Activated CD8-positive, alpha-beta T cell treated with anti-CD3 and anti-CD28 coated beads, Interleukin-2, amount 10 ng/mL, durations not matched to agents 7 days and 5 days (primary cell): ENCODE results near the gene NOL11. TPM values are rescaled to one million over a fixed set of nuclear protein-coding genes. Genes with fewer than 3 reads are reported as not detected.
"Not testable (repeated sequence)": the region's sequence is repeated elsewhere in the genome, so short reads cannot be mapped to it uniquely, and the experiment has no call there.

Experiments used
- ATAC-seq: fragments of 150-1000 bp; cut with Tn5 transposase; one replicate; pipeline ENCODE4 v1.10.0; 2021; ENCODE audit warnings: moderate library complexity
- CTCF ChIA-PET: fragments of 350-600 bp; sonication (Branson Sonifier 250); formaldehyde crosslinking; loops from one replicate; lab custom pipeline; 2021; ENCODE audit warnings: antibody characterized with exemption; lab: Charles Lee
- POLR2A ChIA-PET: fragments of 350-600 bp; sonication (Branson Sonifier 250); formaldehyde crosslinking; loops from one replicate; lab custom pipeline; 2021; ENCODE audit warnings: antibody characterized with exemption; lab: Charles Lee
- DNase-seq: peaks from one replicate; pipeline ENCODE4 v3.0.0-alpha.2; 2020
- H3K27ac Mint-ChIP-seq: one replicate; pipeline ENCODE4 v1.8.0; 2021; ENCODE audit warnings: mild to moderate bottlenecking, mixed read lengths
- H3K27me3 Mint-ChIP-seq: one replicate; pipeline ENCODE4 v1.8.0; 2021; ENCODE audit warnings: low read depth, mixed read lengths
- H3K36me3 Mint-ChIP-seq: one replicate; pipeline ENCODE4 v1.8.0; 2021; ENCODE audit warnings: low read depth, mixed read lengths
- H3K4me1 Mint-ChIP-seq: one replicate; pipeline ENCODE4 v1.8.0; 2021; ENCODE audit warnings: low read depth, mixed read lengths
- H3K4me3 Mint-ChIP-seq: one replicate; pipeline ENCODE4 v1.8.0; 2021; ENCODE audit warnings: mild to moderate bottlenecking, mixed read lengths
- H3K9me3 Mint-ChIP-seq: one replicate; pipeline ENCODE4 v1.8.0; 2022; ENCODE audit warnings: mixed read lengths; ENCODE audit not compliant: insufficient read depth
- total RNA-seq, 2 experiments: library from RNA; stranded (reverse); gene quantifications; one replicate each; pipeline ENCODE4 v1.2.3, GENCODE V29; 2021

The NOL11 gene
- total RNA-seq, 2 experiments from 2014 or later: 54.0 to 55.6 TPM

GRCh38 chr17:67733449-67733848 is 15.7 kb downstream of the NOL11 start:
- ATAC-seq (no peak), DNase-seq (no peak)
- H3K27ac Mint-ChIP-seq: no peak overlapping the region
- no peaks in the 10 kb centered on the region for H3K9me3 Mint-ChIP-seq
- peaks cover 12% of the 10 kb centered on the region for H3K4me1 Mint-ChIP-seq
- H3K36me3 Mint-ChIP-seq: peaks cover 78% of the 10 kb centered on the region
- no peak overlapping the region for H3K4me3 Mint-ChIP-seq
- ChIA-PET CTCF (interaction anchor here (0.7 kb wide), 1 partner anchor 15 kb away, joined by 3 read pairs; no protein-coding TSS in a partner anchor), POLR2A (no interaction called here)
- no peaks in the 10 kb centered on the region for H3K27me3 Mint-ChIP-seq

DNA sequence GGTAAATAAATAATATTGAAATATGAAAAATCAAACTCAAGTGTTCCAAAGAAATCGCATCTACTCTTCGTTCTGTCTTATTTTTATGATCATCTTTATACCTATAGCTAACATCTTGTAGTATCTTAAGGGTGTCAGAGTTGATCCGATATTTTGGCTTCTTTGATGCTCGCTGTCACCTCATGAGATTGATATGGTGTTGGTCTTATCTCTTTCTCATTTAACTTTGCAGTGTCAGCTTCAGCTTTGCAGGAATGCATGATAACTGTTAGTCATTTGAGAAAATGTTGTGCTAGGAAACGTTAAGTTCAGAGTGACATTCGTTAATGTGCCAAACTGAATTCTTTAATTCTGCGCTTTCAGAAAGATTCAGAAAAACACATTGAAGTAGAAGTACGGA is 19.4 kb downstream of the NOL11 start:
- ChIA-PET POLR2A (interaction anchor here (0.6 kb wide), 1 partner anchor 266 kb away, joined by 3 read pairs; no protein-coding TSS in a partner anchor), CTCF (interaction anchor here (2.8 kb wide), 1 partner anchor 19 kb away, joined by 13 read pairs; the partner anchor contains the start of gene NOL11)
- Mint-ChIP-seq H3K4me1 (peaks cover 11% of the 10 kb centered on the region), H3K27ac (no peak overlapping the region), H3K9me3 (no peaks in the 10 kb centered on the region), H3K27me3 (no peaks in the 10 kb centered on the region), H3K4me3 (no peak overlapping the region), H3K36me3 (peaks cover 64% of the 10 kb centered on the region)
- no peak for DNase-seq
- ATAC-seq: no peak

- no peaks in the 10 kb centered on the region for H3K27me3 Mint-ChIP-seq
- H3K36me3 Mint-ChIP-seq: peaks cover 54% of the 10 kb centered on the region
- ChIA-PET POLR2A (no interaction called here), CTCF (interaction anchor here (1.7 kb wide), 1 partner anchor 82 kb away, joined by 5 read pairs; the partner anchor contains the start of gene BPTF)
- DNase-seq (no peak), ATAC-seq (no peak)
- H3K9me3 Mint-ChIP-seq: no peaks in the 10 kb centered on the region
- H3K27ac Mint-ChIP-seq: no peak overlapping the region
- H3K4me3 Mint-ChIP-seq: no peak overlapping the region
- H3K4me1 Mint-ChIP-seq: peaks cover 2% of the 10 kb centered on the region
These were observed 24.3 kb downstream of the NOL11 start for GRCh38 chr17:67742025-67742424.

DNA sequence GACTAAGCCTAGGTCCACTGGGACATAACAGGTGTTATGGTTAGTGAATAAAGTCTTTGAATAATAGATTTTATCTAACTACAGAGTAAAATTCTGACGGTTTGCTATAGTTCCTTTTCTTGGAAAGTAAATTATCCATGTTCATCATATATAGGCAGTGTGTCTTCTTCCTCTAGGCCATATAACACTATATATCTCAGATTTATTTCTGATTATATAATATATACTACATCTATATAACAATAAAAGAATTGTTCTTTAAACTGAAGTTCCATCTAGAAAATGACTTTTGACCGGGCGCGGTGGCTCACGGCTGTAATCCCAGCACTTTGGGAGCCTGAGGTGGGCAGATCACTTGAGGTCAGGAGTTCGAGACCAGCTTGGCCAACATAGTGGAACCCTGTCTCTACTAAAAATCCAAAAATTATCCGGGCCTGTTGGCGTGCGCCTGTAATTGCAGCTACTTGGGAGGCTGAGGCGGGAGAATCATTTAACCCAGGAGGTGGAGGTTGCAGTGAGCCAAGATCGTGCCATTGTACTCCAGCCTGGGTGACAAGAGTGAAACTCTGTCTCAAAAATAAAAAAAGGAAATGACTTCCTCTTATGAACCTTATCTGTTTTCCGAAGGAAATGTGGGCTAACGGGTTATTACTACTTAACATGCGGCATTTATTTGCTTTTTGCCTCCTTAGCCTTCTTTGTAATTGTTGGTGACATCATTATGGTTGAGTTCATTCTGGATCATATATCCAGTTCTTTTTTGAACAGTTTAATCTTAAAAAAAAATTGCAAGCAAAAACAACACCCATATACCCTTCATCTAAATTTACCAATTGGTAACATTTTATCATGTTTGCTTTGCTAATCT is 29.2 kb downstream of the NOL11 start:
- H3K4me3 Mint-ChIP-seq: no peak overlapping the region
- H3K36me3 Mint-ChIP-seq: peaks cover 65% of the 10 kb centered on the region
- no peaks in the 10 kb centered on the region for H3K27me3 Mint-ChIP-seq
- no peaks in the 10 kb centered on the region for H3K9me3 Mint-ChIP-seq
- DNase-seq (no peak), ATAC-seq (no peak)
- H3K4me1 Mint-ChIP-seq: peaks cover 7% of the 10 kb centered on the region
- CTCF ChIA-PET: interaction anchor here (0.7 kb wide), 1 partner anchor 19 kb away, joined by 3 read pairs; no protein-coding TSS in a partner anchor
- H3K27ac Mint-ChIP-seq: no peak overlapping the region
- POLR2A ChIA-PET: no interaction called here

DNA sequence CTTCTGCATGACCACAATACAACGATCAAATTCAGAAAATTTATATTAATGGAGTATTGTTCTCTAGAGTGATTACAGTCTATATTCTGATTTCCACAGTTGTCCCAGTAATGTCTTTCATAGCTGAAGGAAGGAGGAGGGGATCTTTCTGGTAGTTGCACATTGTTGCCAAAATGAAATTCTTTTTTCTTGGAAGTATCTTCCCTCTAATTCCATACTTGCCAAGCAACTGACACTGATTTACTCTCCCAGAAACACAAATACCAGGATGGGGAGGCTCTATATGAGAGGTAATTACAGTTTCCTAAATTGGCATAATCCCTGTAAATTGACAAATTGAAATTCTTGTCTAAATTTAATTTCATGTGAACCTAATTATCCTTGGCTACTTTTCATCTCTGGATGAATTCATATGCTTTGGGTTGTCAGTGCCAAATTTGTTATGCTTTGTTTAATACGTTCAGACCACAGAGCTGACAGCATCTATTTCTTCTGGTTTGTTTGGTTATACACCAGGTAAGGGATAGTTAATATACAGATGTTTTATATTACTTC is 30.0 kb downstream of the NOL11 start:
- ATAC-seq (no peak), DNase-seq (no peak)
- no peaks in the 10 kb centered on the region for H3K27me3 Mint-ChIP-seq
- H3K9me3 Mint-ChIP-seq: no peaks in the 10 kb centered on the region
- H3K27ac Mint-ChIP-seq: no peak overlapping the region
- peaks cover 63% of the 10 kb centered on the region for H3K36me3 Mint-ChIP-seq
- ChIA-PET CTCF (interaction anchor here (0.7 to 1.6 kb wide), 2 partner anchors 13 to 18 kb away, joined by 3 to 4 read pairs; no protein-coding TSS in a partner anchor), POLR2A (interaction anchor here (0.5 kb wide), 1 partner anchor 9 kb away, joined by 3 read pairs; no protein-coding TSS in a partner anchor)
- H3K4me3 Mint-ChIP-seq: no peak overlapping the region
- H3K4me1 Mint-ChIP-seq: peaks cover 7% of the 10 kb centered on the region

GRCh38 chr17:67750067-67750466 is 32.3 kb downstream of the NOL11 start:
- Mint-ChIP-seq H3K27ac (no peak overlapping the region), H3K4me3 (no peak overlapping the region), H3K36me3 (peaks cover 56% of the 10 kb centered on the region), H3K9me3 (no peaks in the 10 kb centered on the region), H3K4me1 (peaks cover 7% of the 10 kb centered on the region), H3K27me3 (no peaks in the 10 kb centered on the region)
- ATAC-seq (no peak), DNase-seq (no peak)
- ChIA-PET CTCF (no interaction called here), POLR2A (interaction anchor here (0.9 kb wide), 1 partner anchor 33 kb away, joined by 3 read pairs; the partner anchor contains the start of gene NOL11)

DNA sequence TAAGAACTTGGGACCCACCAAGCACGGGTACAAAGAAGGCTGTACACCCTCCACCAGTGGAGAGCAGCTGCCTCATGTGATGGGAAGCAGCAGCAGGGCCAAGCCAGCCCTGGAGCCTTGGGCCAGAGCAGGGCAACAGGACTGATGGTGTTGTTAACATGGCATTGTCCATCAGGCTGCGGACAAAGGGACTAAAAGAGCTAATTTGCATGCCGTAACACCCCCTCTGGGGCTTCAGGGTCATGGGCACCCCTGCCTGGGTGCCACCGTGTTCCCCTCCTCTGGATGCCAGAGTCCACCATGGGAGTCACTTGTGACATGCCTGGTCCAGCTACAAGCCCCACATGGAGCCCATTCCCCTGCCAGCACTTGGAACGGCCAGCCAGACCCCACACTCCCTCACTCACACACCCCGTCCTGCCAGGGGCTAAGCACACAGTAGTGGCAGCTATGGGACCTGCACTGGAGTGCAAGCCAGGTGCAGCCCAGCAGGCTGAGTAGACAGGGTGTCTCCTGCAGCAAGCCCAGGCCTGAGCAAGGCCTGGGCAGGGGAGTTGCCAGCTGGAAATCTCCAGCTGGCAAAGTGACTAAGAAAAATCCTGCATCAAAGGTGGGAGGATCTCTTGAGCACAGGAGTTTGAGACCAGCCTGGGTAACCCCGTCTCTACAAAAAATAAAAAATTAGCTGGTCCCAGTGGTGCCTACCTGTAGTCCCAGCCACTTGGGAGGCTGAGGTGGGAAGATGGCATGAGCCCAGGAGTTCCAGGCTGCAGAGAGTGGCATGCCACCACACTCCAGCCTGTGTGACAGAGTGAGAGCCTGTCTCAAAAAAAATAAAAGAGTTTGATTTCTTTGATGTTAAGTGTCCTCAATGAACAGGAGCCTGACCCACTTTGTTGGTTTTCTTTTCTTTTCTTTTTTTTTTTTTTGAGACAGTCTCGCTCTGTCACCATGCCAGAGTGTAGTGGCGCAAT is 33.7 kb downstream of the NOL11 start:
- DNase-seq (no peak), ATAC-seq (no peak)
- CTCF ChIA-PET: no interaction called here
- H3K4me1 Mint-ChIP-seq: peaks cover 15% of the 10 kb centered on the region
- no peaks in the 10 kb centered on the region for H3K9me3 Mint-ChIP-seq
- POLR2A ChIA-PET: no interaction called here
- peaks cover 52% of the 10 kb centered on the region for H3K36me3 Mint-ChIP-seq
- H3K4me3 Mint-ChIP-seq: no peak overlapping the region
- H3K27ac Mint-ChIP-seq: no peak overlapping the region
- no peaks in the 10 kb centered on the region for H3K27me3 Mint-ChIP-seq

GRCh38 chr17:67752160-67752559 is 34.4 kb downstream of the NOL11 start:
- H3K9me3 Mint-ChIP-seq, POLR2A ChIA-PET, CTCF ChIA-PET, H3K27me3 Mint-ChIP-seq, DNase-seq, H3K27ac Mint-ChIP-seq, ATAC-seq, H3K4me3 Mint-ChIP-seq: not testable (repeated sequence)
- H3K36me3 Mint-ChIP-seq: peaks cover 49% of the 10 kb centered on the region
- H3K4me1 Mint-ChIP-seq: peaks cover 14% of the 10 kb centered on the region

DNA sequence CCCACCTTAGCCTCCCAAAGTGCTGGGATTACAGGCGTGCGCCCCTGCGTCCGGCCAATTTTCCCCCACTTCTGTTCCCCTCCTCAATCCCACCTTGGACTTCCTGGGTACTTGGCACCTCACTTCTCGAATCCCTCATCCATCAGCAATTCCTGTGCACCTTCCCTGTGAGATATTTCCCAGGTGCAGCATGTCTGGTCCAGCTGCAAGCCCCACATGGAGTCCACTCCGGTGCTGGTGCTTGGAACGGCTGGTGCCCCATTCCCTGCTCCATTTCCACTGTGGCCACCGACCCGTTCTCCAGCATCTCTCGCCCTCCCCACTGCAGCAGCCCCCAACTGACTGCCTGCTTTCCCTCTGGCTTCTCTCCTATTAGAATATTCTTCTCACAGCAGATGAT is 35.3 kb downstream of the NOL11 start:
- ChIA-PET POLR2A (no interaction called here), CTCF (no interaction called here)
- ATAC-seq: no peak
- no peak overlapping the region for H3K4me3 Mint-ChIP-seq
- DNase-seq: no peak
- H3K27me3 Mint-ChIP-seq: no peaks in the 10 kb centered on the region
- peak overlapping the region; percentile 30 for H3K27ac Mint-ChIP-seq
- peaks cover 11% of the 10 kb centered on the region for H3K4me1 Mint-ChIP-seq
- H3K36me3 Mint-ChIP-seq: peaks cover 42% of the 10 kb centered on the region
- no peaks in the 10 kb centered on the region for H3K9me3 Mint-ChIP-seq

DNA sequence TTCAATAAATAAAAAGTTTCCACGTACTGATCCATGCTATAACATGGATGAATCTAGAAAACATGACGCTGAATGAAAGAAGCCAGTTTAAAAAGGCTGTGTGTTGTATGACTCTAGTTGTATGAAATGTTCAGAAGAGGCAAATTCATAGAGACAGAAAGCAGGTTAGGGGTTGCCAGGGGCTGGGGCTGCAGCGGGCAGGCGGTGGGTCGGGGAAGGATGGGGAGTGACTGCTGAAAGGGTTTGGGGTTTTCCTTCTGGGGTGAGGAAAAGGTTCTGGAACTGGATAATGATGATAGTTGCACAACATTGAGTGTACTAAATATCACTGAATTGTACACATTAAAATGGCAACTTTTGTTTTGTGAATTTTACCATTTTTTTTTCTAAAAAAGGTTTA is 36.3 kb downstream of the NOL11 start:
- Mint-ChIP-seq H3K27me3 (no peaks in the 10 kb centered on the region), H3K4me1 (peaks cover 11% of the 10 kb centered on the region), H3K4me3 (no peak overlapping the region), H3K36me3 (peaks cover 33% of the 10 kb centered on the region), H3K9me3 (no peaks in the 10 kb centered on the region), H3K27ac (no peak overlapping the region)
- ATAC-seq: no peak
- no peak for DNase-seq
- CTCF ChIA-PET: no interaction called here
- POLR2A ChIA-PET: no interaction called here

- CTCF ChIA-PET, POLR2A ChIA-PET: not testable (repeated sequence)
These were observed 37.0 kb downstream of the NOL11 start for GRCh38 chr17:67754686-67755085.

More at GRCh38 chr17:67754686-67755085, 37.0 kb downstream of the NOL11 start:
- ATAC-seq, H3K9me3 Mint-ChIP-seq, H3K27ac Mint-ChIP-seq, H3K4me3 Mint-ChIP-seq, H3K27me3 Mint-ChIP-seq, DNase-seq: not testable (repeated sequence)
- peaks cover 27% of the 10 kb centered on the region for H3K36me3 Mint-ChIP-seq
- H3K4me1 Mint-ChIP-seq: peaks cover 11% of the 10 kb centered on the region
